M059J (cell line): Measurements from ENCODE around the gene NUTF2. TPM values are rescaled to one million over a fixed set of nuclear protein-coding genes. Genes with fewer than 3 reads are reported as not detected.
"Not testable (repeated sequence)": the region's sequence is repeated elsewhere in the genome, so short reads cannot be mapped to it uniquely, and the experiment has no call there.

Source experiments
- DNase-seq: peaks from one replicate; pipeline ENCODE4 v3.0.0-alpha.2; 2012; ENCODE audit warnings: low read depth
- total RNA-seq: library from RNA; depleted of rRNA; stranded (reverse); fragments of >200 nt; shearing (Covaris generic); gene quantifications from 2 replicates; pipeline ENCODE4 v1.2.3, GENCODE V29; 2014; rRNA removed

The NUTF2 gene
- 296 and 347 TPM in 2 replicates for total RNA-seq

DNA sequence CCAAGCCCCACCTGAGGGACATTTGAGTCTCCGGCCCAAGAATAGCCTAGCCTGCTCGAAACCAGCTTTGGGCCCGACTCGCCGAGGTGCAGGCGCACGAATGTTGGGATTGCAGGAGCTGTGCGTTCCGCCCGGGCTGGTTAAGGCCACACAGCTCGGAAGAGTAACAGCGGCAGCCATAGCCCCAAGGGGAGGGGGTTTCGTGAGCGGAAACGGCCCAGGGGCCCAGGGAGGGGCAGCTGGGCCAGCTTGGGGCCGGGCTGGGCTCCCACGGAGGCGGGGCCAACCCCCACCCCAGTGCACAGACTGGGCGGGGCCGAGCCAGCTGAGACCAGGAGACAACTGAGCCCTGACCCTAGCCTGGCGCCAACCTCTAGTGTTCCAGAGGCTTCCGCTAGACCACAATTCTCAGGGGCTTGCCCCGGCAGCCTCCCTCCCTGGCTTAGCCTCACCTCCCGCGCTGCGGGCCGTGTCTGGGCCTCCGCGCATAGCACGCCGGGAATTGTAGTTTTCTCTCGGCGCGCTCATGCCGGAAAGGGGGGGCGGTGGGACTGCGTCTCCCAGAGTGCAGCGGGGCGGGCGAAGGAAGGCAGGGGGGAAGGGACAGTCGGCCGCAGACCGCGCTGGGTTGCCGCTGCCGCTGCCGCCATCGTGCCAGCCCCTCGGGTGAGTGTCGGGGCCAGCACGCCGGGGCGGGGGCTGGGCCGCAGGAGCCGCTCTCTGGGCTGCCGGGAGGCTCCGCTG is at the start of gene NUTF2:
NUTF2 (plus strand) TSS at position 614 of the 744 bp plus-strand sequence. CDS start 18,198 bp downstream, outside the sequence.
- DNase-seq = peak; percentile 93

DNA sequence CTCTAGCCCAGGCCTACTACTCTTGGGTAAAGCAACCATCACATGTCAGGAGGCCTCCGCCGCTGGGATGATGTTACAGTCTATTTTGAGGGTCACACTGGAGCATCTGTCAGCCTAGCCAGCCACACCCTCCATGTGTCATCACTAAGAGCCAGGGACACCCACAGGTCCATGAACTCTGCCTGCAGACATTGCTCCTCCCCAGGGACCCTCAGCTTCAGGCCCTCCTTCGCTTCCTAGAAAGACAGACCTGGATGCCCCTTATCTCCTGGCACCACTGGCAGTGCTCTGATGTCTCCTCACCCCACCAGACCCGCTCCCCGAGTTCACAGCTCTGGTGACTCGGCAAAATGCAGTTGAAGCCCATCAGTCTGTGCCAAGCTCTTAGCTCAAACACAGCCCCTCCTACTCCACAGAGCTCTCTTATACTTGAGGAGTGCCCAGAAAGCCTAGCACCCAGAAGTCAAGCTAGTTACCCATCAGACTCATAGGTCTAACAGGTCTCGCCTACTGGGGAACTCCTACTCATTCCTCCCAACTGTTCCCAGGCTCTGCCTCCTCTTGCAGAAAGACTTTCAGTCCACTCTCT is 46.3 kb upstream of the NUTF2 start:
- DNase-seq = no peak

DNA sequence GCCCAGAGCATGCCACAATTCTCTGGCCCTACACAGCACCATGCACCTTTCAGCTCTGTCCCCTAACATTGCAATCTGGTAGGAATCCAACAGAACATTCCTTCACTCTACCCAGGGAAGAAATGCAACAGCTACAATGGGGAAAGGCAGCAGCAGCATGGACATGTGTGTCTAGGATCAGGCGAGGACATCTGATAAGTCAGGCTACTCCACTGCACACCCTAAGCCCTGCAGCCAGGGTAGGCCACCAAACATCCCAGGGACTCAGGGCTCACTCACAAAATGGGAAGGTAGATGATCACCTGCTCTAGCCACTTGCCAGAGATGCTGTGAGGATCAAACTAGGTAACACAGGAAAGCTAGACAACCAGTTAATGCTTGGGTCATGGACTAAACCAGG is 45.5 kb upstream of the NUTF2 start:
- no peak for DNase-seq

DNA sequence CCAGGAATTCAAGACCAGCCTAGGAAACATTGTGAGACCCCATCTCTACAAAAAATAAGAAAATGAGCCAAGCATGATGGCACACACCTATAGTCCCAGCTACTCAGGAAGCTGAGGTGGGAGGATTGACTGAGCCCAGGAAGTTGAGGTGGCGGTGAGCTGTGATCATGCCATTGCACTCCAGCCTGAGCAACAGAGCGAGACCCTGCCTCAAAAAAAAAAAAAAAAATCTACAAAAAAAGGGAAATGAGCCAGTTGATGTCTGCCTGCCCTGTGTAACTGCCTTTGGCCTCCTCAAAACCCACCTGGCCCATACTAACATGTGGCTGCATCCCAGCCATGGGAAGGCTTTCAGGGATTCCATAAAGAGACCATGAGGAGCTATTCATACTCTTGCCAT is 44.9 kb upstream of the NUTF2 start:
- no peak for DNase-seq

DNA sequence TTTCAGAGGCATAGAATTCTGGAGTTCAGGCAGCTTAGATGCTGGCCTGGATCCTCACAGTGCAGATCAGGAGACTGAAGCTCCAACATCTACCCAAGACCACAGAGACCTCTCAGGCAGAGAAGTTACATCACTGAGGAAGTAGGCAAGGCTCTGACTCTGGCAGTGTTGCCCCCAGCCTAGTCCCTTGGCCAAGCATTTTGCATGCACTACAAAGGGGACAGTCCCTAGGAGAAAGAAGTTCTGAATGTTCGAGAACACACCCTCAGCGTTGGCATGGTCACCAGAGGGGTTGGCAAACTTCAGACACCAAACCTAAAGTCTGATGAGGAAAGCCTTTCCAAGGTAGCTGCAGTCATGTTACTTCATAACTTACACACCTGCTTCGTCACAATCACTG is 42.8 kb upstream of the NUTF2 start:
- no peak for DNase-seq

DNA sequence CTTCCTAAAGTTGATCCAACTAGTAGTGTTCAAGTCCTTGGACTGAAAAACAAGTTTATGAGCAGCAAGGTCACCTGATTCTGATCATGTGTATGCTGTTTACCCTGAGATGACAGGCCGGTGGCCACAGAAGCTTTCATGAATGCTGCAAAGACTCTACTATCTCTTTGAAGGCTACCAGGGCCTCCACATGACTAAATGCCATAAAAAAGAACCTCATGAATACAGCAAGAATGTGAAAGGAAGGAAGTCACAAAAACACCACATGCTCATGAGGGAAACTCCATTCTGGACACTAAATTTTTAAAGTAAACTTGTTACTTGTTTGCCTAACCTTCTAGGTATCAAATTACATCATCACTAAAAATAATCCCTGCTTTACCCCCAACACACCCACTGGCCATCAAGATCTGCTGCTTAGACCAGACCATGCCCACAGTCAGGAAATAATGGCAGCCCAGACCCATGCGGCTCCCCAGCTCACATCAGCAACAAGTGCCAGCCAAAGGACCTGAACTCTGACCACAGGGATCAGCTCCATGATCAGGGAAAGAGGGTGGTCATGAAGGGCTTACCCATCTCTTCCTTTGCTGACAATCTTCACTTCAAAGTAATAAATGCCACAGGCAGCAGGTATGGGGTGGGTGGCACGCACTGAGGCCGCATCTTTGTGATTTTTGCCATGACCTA is 41.7 kb upstream of the NUTF2 start:
- DNase-seq = no peak

DNA sequence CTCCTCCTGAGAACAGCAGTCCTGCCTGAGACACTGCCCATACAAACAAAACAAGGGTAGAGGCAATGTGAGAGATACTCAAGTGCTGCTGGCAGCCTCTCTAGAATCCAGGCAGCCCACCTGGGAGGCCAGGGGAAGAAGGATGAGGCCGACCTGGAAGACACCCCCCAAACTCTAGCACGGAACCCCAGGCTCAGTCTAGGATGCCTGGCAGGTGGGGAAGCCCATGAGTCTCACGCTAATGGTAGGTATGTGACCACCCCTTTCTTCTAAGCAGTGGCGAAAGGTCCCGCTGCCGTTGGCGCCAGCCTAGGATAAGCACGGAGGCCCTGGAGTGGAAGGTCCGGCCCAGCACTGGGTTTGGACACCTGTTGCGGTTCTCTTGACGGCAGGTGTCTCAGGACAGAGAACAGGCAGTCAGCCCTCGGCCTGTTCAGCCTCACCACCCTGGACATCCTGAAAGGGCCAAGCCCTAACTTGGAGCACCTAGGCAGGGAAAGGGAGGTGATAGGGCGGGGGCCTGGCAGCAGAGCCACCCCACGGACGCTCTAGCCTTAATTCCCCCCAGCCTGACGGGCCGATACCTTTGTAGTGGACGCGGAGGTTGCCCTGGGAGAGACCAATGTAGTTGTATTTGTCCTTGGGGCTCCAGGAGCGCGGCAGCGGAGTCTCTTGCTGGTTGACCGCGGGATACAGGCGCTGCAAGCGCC is 40.9 kb upstream of the NUTF2 start:
- no peak for DNase-seq

DNA sequence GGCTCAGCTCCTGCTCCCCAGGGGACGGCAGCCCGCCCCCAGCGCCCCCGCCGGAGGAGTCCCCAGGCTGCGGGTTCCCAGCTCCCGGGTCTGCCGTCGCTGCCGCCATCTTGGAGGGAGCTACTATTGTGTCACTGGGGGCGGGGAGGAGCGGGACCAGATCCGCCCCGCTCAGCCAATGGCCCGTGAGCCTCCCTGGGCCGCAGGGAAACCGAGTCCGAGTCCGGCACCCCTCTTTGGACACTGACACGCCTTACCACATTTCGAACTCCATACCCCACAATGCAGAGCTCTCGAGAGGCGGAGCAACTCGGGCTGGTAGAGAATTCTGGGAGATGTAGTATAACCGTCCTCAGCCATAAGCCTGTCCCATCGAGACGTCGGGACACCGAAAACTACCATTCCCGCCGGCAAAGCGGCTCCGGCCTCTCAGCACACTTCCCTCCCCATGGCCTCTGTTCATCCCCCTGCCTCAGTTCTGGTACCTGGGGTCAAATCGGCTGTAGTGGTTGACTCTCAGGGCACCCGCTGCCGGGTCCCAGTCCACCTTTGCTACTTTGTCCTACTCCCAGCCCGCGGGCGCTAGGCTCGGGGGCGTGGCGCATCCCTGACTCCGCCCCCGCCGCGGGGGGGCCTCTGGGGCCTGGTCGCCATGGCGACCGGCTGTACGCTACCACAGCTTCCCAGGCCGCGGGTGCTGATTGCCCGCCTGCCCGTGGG is 40.1 kb upstream of the NUTF2 start, which contains the start of the genes RANBP10 and TSNAXIP1:
RANBP10 (minus strand) TSS at position 133 of the 720 bp plus-strand sequence; CDS start at position 109, 24 bp downstream.
TSNAXIP1 (plus strand) TSS at position 462 of the 720 bp plus-strand sequence. CDS start 261 bp downstream, outside the sequence.
- peak; percentile 100 for DNase-seq

DNA sequence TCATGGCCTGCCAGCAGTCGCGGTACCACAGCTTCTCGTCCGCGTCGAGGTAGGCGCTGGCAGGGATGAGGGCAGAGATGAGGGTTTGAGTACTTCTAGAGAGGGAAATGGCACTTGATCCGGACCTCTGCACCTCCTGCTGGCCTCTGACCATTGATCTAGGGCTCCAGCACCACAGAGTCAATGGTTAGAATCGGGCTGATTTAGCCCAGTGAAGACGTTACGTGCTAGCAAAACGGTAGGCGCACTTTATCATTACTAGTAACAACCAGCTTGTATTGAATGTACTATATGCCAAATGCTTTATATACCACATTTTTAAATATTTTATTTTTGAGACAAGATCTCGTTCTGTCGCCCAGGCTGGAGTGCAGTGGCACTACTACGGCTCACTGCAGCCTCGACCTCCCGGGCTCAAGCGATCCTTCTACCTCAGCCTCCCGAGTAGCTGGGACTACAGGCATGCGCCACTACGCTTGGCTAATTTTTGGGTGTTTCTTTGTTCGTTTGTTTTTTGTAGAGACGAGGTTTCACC is 39.5 kb upstream of the NUTF2 start:
- no peak for DNase-seq

DNA sequence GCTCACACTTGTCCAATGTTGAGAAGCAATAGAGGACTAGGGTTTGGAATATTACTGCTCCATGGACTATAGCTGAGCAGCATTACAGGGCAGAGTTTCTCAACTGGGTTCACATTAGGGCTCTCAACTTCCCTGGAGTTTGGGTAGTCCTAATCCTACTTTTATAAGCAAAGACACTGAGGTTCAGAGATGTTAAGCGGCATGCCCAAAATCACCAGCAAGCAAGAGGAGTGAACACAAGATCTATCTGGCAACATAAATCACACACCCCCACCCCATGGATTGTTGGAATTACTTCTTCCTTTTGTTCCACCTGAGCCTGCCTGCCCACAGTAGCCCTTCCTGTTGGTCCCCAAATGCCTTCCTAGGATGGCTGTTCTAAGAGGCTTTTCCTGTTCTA is 34.8 kb upstream of the NUTF2 start:
- DNase-seq = no peak

DNA sequence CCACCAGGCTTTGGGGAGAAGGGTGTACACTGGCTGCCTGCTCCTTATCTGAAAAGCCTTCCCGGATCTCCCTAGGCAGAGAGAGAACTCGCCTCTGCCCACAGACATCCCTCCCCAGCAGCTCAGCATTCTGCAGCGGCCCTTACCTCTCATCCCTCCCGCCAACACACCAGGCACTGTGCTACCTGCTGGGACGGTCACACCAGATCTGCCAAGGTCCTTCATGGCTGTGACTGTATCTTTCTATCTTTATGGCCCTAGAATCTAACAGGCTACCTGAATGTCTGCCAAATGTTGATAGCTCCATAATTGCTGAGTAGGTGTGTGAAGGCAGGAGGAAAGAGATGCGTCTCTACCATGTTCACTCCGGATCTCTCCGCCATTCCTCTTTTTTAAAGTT is 32.2 kb upstream of the NUTF2 start:
- no peak for DNase-seq

DNA sequence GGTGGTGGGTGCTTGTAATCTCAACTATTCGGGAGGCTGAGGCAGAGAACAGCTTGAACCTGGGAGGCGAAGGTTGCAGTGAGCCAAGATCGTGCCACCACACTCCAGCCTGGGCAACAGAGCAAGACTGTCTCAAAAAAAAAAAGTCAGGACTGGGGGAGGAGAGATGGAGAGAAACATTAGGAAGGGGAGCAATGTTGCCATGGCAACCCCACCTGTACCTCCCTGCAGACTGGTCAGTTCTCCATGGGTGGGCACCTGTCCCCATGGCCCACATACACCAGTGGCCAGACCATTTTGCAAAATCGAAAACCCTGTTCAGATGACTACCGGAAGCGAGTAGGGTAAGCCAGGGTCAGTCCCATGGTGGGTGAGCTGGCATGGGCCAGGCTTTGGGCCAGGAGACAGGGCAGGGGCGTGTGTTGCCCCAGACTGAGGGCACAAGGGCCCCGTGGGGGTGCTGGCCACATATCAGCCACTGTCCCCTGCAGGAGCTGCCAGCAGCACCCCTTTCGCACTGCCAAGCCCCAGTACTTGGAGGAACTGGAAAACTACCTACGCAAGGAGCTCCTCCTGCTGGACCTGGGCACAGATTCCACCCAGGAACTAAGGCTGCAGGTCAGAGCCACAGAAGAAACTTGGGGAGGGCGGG is 26.0 kb upstream of the NUTF2 start:
- no peak for DNase-seq

DNA sequence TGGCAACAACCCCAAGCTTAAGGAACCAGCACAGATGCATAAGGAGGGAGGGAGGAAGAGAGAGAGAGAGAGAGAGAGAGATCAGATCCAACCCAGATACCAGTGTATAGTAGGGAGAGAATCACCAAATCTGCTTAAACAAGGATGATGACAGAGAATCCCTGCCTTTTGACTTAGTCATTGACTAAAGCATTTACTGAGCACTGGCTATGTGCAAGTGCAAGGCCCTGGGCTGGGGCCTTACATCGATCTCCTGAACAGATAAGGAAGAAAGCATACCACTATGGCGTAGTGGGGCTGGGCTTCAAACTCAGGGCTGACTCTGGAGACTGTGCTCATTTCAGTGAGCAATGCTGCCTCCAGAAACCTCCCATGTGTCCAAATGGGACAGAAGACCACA is 24.2 kb upstream of the NUTF2 start:
- no peak for DNase-seq

DNA sequence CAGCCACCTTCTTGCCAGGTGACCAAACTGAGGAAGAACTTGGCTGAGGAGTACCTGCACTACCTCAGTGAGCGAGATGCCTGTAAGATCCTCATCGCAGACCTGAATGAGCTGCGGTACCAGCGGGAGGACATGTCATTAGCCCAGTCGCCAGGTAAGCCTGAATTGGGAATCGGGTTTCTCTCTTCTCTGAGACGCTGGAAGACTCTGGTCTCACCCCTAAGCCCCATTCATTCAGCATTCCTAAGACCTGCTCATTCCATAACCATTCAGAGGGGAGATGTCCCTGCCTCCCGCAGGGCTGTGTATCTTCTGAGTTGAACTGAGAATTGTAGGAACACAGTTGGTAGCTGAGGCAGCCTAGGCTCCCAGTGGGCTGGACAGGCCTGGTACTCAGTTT is 21.6 kb upstream of the NUTF2 start:
- DNase-seq = no peak

DNA sequence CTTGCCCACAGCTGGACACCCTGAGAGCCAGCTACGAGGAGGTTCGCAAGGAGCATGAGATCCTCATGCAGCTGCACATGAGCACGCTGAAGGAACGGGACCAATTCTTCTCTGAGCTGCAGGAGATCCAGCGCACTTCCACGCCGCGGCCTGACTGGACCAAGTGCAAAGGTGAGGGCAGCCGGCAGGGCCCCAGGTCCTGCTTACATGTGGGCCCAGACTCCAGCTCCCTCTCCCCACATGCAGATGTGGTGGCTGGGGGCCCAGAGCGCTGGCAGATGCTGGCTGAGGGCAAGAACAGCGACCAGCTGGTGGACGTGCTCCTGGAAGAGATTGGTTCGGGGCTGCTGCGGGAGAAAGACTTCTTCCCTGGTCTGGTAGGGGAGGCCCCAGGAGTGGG is 20.8 kb upstream of the NUTF2 start:
- DNase-seq = no peak

DNA sequence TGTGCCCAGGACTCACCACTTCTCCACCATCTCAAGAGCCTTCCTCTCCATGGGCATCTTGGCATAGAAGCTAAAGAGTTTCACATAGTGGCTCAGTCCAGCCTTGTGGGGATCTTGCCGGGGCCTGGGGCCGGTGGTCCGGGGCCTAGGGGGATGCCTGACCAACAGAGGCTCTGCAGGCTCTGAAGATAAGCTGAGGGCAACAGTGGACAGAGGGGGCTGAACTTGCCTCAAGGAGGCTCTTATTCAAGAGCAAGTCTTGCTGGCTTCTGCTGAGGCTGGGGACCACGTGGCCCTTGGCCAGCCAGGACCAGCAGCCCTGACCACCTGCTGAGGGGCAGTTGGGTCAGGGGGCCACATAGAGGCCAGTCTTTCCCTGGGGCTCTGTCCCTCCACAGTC is 18.1 kb upstream of the NUTF2 start:
- no peak for DNase-seq

DNA sequence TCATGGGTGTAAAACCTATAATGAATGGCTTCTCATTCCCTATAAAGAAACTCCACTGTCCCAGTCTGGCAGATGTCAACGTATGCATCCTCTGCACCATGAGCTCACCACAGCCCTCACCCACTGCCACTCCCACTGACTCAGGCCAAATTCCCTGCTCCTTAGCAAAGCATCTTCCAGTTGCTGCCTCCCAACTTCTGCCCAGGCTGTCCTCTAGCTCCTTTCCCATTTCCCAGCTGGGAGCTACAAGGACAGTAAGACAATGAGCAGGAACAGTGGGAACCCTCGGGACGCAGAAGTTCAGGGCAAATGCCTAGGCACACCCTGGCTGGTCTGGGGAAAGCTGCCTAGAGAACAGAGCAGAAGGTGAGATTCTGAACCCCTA is 13.7 kb upstream of the NUTF2 start:
- peak; percentile 60 for DNase-seq

DNA sequence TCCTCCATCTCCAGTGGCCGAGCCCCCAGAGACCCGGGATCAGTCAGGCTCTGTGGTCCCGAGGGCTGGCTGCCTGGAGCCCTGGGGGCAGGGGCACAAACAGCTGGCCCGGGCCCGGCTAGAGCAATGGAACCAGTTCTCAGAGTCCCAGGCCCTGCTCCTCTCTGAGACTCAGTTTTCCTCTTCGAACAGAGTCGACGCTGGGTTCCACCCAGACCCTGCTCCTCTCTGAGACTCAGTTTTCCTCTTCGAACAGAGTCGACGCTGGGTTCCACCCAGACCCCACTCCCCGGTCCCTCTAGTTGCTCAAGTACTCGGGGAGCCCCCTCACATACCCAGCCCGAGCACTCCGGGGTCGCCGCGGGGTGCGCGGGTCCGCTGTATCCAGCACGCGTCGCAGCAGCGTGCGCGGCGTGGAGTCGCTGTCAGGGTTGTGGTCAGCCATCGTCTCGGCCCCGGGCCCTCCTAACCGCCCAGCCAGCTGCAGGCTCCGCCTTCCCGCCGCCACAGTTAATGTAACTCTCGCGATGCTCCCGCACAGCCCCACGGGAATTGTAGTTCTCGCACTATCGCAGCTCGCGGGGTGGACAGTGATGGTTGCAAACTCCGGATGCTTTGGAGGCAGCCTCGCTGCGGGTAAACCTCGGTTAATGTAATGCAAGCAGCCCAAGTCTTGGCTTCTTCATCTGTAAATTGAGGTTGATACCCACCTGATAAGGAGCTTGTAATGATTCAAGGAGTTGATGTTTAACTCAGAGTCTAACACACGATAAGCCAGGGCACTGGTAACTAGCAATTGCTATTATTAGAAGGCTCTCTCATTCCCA is 13.1 kb upstream of the NUTF2 start:
- DNase-seq = peak; percentile 86

DNA sequence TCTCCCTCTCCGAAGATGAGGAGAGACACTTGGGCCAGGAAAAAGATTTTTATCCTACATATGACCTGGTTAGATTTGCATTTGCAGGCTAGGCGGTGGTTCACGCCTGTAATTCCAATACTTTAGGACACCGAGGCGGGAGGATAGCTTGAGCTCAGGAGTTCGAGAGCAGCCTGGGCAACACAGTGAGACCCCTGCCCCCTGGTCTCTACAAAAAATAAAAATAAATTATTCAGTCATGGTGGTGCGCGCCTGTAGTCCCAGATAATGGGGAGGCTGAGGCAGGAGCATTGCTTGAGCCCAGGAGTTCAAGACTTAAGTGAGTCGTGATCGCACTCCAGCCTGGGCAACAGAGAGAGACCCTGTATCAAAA is 12.5 kb upstream of the NUTF2 start:
- DNase-seq = no peak

DNA sequence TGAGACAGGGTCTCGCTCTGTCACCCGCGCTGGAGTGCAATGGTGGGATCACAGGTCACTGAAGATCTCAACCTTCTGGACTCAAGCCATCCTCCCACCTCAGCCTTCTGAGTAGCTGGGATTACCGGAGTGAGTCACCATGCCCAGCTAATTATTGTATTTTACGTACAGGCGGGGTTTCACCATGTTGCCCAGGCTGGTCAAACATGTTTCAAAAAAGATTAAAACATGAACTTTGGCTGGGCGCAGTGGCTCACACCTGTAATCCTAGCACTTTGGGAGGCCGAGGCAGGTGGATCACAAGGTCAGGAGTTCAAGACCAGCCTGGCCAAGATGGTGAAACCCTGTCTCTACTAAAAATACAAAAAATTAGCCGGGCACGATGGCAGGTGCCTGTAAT is 9.5 kb upstream of the NUTF2 start:
- not testable (repeated sequence) for DNase-seq
